Esophagus squamous epithelium (tissue), 4 donors: Measurements from ENCODE around the gene PRRG2.

Experiments
- POLR2A ChIP-seq, 4 donors: fragments of 450-650 bp; IDR thresholded peaks; one replicate each; pipeline ENCODE4 v1.6.1; 2017; ENCODE audit warnings: antibody characterized with exemption in 4 of 4, mild to moderate bottlenecking in 4 of 4, moderate library complexity in 3 of 4
- TF ChIP-seq, protein P1 (sequence below), 6 experiments: fragments of 450-650 bp in 4 of 6; fragments of 200-600 bp in 2 of 6; sonication (generic) in 2 of 6; IDR thresholded peaks; one replicate each; pipeline ENCODE4 v1.5.1; 2016 to 2019; ENCODE audit warnings: antibody characterized with exemption in 6 of 6, mild to moderate bottlenecking in 4 of 6, moderate library complexity in 4 of 6

DNA sequence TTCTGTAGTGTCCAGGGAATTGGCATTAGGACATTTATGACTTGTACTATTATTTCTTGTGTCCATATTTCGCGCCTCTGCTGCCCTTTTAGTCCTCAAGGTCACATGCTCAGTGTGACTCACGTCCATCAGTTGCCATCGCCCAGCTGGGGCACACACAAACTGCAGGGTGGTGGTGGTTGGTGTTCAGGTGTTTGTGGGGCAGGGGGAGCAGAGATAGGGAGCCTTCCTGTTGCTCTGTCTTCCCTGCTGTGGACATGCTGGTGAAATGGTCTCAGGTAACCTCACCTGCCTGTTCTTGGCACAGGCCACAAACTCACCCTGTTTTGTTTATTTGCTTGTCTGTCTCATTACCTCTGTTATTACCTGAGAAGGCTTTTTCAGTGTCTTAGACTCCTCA lies 32.3 kb downstream of the PRRG2 start:
- TF ChIP-seq, protein P1, sequence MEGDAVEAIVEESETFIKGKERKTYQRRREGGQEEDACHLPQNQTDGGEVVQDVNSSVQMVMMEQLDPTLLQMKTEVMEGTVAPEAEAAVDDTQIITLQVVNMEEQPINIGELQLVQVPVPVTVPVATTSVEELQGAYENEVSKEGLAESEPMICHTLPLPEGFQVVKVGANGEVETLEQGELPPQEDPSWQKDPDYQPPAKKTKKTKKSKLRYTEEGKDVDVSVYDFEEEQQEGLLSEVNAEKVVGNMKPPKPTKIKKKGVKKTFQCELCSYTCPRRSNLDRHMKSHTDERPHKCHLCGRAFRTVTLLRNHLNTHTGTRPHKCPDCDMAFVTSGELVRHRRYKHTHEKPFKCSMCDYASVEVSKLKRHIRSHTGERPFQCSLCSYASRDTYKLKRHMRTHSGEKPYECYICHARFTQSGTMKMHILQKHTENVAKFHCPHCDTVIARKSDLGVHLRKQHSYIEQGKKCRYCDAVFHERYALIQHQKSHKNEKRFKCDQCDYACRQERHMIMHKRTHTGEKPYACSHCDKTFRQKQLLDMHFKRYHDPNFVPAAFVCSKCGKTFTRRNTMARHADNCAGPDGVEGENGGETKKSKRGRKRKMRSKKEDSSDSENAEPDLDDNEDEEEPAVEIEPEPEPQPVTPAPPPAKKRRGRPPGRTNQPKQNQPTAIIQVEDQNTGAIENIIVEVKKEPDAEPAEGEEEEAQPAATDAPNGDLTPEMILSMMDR (IDR thresholded peaks at IDR 0.05): no peak
- TF ChIP-seq POLR2A (IDR thresholded peaks at IDR 0.05): no peak
